Mesenchymal stem cell (in vitro differentiated cells and primary cell): ENCODE data around the gene MPL.
"Not testable (repeated sequence)": the region's sequence is repeated elsewhere in the genome, so short reads cannot be mapped to it uniquely, and the experiment has no call there.

Experiments
- DNase-seq: peaks from one replicate; pipeline ENCODE4 v3.0.0-alpha.2; 2013
- H2AFZ ChIP-seq: one replicate; pipeline ENCODE4 v1.6.1; 2013; ENCODE audit warnings: low read depth, mild to moderate bottlenecking, control low read depth, inconsistent platforms, low read length, moderate library complexity
- H2AK5ac ChIP-seq: 2 replicates; pipeline ENCODE4 v1.6.1; 2013; ENCODE audit warnings: low read length, moderate library complexity, mild to moderate bottlenecking, inconsistent platforms; ENCODE audit not compliant: severe bottlenecking
- H2BK120ac ChIP-seq: one replicate; pipeline ENCODE4 v1.6.1; 2013; ENCODE audit warnings: low read depth, mild to moderate bottlenecking, inconsistent platforms, low read length, moderate library complexity
- H2BK12ac ChIP-seq, 2 experiments: one replicate each; pipeline ENCODE4 v1.6.1; 2013; ENCODE audit warnings: inconsistent platforms in 2 of 2, low read length in 2 of 2, mild to moderate bottlenecking in 2 of 2, moderate library complexity in 2 of 2, control low read depth in 1 of 2
- H2BK15ac ChIP-seq: one replicate; pipeline ENCODE4 v1.6.1; 2013; ENCODE audit warnings: mild to moderate bottlenecking, low read depth, inconsistent platforms; ENCODE audit not compliant: poor library complexity, severe bottlenecking
- H2BK5ac ChIP-seq: 2 replicates; pipeline ENCODE4 v1.6.1; 2013; ENCODE audit warnings: low read depth, mild to moderate bottlenecking, low read length, control low read depth, inconsistent platforms; ENCODE audit not compliant: poor library complexity, severe bottlenecking
- H3K14ac ChIP-seq, 2 experiments: one replicate each; pipeline ENCODE4 v1.6.1; 2013; ENCODE audit warnings: inconsistent platforms in 2 of 2, low read length in 2 of 2, control low read depth in 1 of 2, mild to moderate bottlenecking in 1 of 2, moderate library complexity in 1 of 2
- H3K18ac ChIP-seq, 2 experiments: one replicate each; pipeline ENCODE4 v1.6.1; 2013; ENCODE audit warnings: inconsistent platforms in 2 of 2, low read length in 2 of 2, control low read depth in 1 of 2, low read depth in 1 of 2, mild to moderate bottlenecking in 1 of 2
- H3K23ac ChIP-seq, 2 experiments: one replicate each; pipeline ENCODE4 v1.6.1; 2013; ENCODE audit warnings: inconsistent platforms in 2 of 2, low read length in 2 of 2, mild to moderate bottlenecking in 2 of 2, moderate library complexity in 2 of 2, control low read depth in 1 of 2
- H3K27ac ChIP-seq: 2 replicates; pipeline ENCODE4 v1.5.1; 2013; ENCODE audit warnings: mild to moderate bottlenecking, moderate library complexity, low read length, control low read depth, inconsistent platforms; ENCODE audit not compliant: poor library complexity, severe bottlenecking
- H3K27me3 ChIP-seq, 2 experiments: 2 replicates each; pipeline versions ENCODE4 v1.6.1 to v1.7.0; 2013; ENCODE audit warnings: low read length in 2 of 2, mild to moderate bottlenecking in 2 of 2, moderate library complexity in 2 of 2, control low read depth in 1 of 2, inconsistent platforms in 1 of 2; ENCODE audit not compliant: control insufficient read depth in 1 of 2, insufficient read depth in 1 of 2
- H3K36me3 ChIP-seq, 2 experiments: 2 replicates each; pipeline versions ENCODE4 v1.6.1 to v1.7.0; 2013; ENCODE audit warnings: low read length in 2 of 2, control low read depth in 1 of 2, inconsistent platforms in 1 of 2, low read depth in 1 of 2, mild to moderate bottlenecking in 1 of 2; ENCODE audit not compliant: insufficient read depth in 2 of 2, control insufficient read depth in 1 of 2
- H3K4ac ChIP-seq, 2 experiments: one replicate each; pipeline ENCODE4 v1.6.1; 2013; ENCODE audit warnings: inconsistent platforms in 2 of 2, low read length in 2 of 2, mild to moderate bottlenecking in 2 of 2, moderate library complexity in 2 of 2, control low read depth in 1 of 2, low read depth in 1 of 2
- H3K4me1 ChIP-seq: 2 replicates; pipeline ENCODE4 v1.6.1; 2013; ENCODE audit warnings: low read depth, low read length, control low read depth; ENCODE audit not compliant: control insufficient read depth, insufficient read depth
- H3K4me2 ChIP-seq: 2 replicates; pipeline ENCODE4 v1.6.1; 2013; ENCODE audit warnings: low read length, mild to moderate bottlenecking, inconsistent platforms; ENCODE audit not compliant: poor library complexity, severe bottlenecking
- H3K4me3 ChIP-seq, 2 experiments: 2 replicates each; pipeline versions ENCODE4 v1.5.1 to v1.7.0; 2013; ENCODE audit warnings: low read length in 2 of 2, mild to moderate bottlenecking in 2 of 2, control low read depth in 1 of 2, low read depth in 1 of 2; ENCODE audit not compliant: insufficient read depth in 1 of 2
- H3K79me1 ChIP-seq: replicated peaks from 2 replicates; pipeline ENCODE4 v1.6.1; 2013; ENCODE audit warnings: mild to moderate bottlenecking, control low read depth, low read length, inconsistent platforms; ENCODE audit not compliant: poor library complexity, severe bottlenecking
- H3K9ac ChIP-seq: 2 replicates; pipeline ENCODE4 v1.7.0; 2013; ENCODE audit warnings: mild to moderate bottlenecking, low read length, moderate library complexity
- H3K9me3 ChIP-seq: 2 replicates; pipeline ENCODE4 v1.7.0; 2013; ENCODE audit warnings: mild to moderate bottlenecking, low read length; ENCODE audit not compliant: control insufficient read depth
- H4K8ac ChIP-seq: one replicate; pipeline ENCODE4 v1.6.1; 2013; ENCODE audit warnings: inconsistent platforms, mild to moderate bottlenecking, low read length, moderate library complexity
- H4K91ac ChIP-seq: one replicate; pipeline ENCODE4 v1.6.1; 2013; ENCODE audit warnings: mild to moderate bottlenecking, low read length, inconsistent platforms
- WGBS: methylation state at CpG from one replicate; pipeline ENCODE4 v1.1.7; 2013; ENCODE audit warnings: mixed read lengths; 5-methylcytosine and 5-hydroxymethylcytosine counted together

MPL gene

DNA sequence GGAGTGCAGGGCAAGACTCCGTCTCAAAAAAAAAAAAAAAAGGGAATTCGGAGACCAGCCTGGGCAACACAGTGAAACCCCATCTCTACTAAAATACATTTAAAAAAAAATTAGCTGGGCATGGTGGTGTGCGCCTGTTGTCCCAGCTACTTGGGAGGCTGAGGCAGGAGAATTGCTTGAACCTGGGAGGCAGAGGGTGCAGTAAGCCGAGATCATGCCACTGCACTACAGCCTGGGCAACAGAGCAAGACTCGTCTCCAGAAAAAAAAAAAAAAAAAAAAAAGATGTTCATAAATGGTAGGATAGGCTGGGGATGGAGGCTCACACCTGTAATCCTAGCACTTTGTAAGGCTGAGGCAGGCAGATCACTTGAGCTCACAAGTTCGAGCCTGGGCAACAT, 32.2 kb downstream of the MPL start:
- not testable (repeated sequence) for H4K8ac ChIP-seq, DNase-seq, H3K4ac ChIP-seq, H3K4me3 ChIP-seq, H3K27ac ChIP-seq, H2BK120ac ChIP-seq, H2AFZ ChIP-seq, H3K23ac ChIP-seq, H2BK15ac ChIP-seq, H2BK5ac ChIP-seq, H4K91ac ChIP-seq, H3K9ac ChIP-seq, H2BK12ac ChIP-seq, H3K14ac ChIP-seq, H3K9me3 ChIP-seq, H3K4me2 ChIP-seq, H2AK5ac ChIP-seq, H3K18ac ChIP-seq, H3K27me3 ChIP-seq
- WGBS: 97% methylated on average over 4 of the region's 6 CpGs
- Histone ChIP-seq H3K4me1 (peaks cover 24% of the 10 kb centered on the region), H3K36me3 (peaks cover 11 to 12% of the 10 kb centered on the region in 2 experiments), H3K79me1 (peaks cover 14% of the 10 kb centered on the region)

GRCh38 chr1:43370564-43370963, 32.9 kb downstream of the MPL start:
- no peak overlapping the region for H3K23ac ChIP-seq
- DNase-seq: no peak
- no peak overlapping the region for H2BK12ac ChIP-seq
- no peak overlapping the region for H2BK15ac ChIP-seq
- no peak overlapping the region for H3K4me2 ChIP-seq
- no peak overlapping the region for H3K4me3 ChIP-seq
- H4K8ac ChIP-seq: no peak overlapping the region
- H3K9ac ChIP-seq: no peak overlapping the region
- no peak overlapping the region for H3K4ac ChIP-seq
- no peaks in the 10 kb centered on the region for H3K9me3 ChIP-seq
- H3K79me1 ChIP-seq: peaks cover 13% of the 10 kb centered on the region
- peaks cover 22% of the 10 kb centered on the region for H3K4me1 ChIP-seq
- H2BK5ac ChIP-seq: no peak overlapping the region
- no peak overlapping the region for H2AFZ ChIP-seq
- H4K91ac ChIP-seq: no peak overlapping the region
- no peak overlapping the region for H3K18ac ChIP-seq
- no peaks in the 10 kb centered on the region for H3K27me3 ChIP-seq
- no peak overlapping the region for H2BK120ac ChIP-seq
- no peak overlapping the region for H3K27ac ChIP-seq
- peaks cover 3 to 4% of the 10 kb centered on the region in 2 experiments for H3K36me3 ChIP-seq
- H3K14ac ChIP-seq: no peak overlapping the region
- no peak overlapping the region for H2AK5ac ChIP-seq
- 95% methylated on average over 4 of the region's 4 CpGs for WGBS

DNA sequence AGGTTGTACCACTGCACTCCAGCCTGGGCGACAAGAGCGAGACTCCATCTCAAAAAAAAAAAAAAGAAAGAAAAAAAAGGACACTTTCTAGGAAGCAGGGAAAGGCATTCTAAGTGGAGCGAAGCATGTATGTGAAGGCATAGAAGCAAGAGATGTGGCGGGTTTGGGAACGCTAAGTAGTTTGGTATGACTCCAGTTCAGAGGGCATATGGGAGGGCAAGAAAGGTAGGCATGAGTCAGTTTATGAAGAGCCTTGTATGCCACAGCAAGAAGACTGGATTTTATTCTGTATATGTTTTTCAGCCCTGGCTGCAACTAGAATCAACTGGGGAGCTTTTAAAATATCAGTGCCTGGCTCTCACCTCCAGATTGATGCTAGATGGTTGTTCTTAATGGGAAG, 34.6 kb downstream of the MPL start:
- Histone ChIP-seq H3K27me3 (no peaks in the 10 kb centered on the region), H2AFZ (no peak overlapping the region), H3K9me3 (no peaks in the 10 kb centered on the region), H3K79me1 (peaks cover 7% of the 10 kb centered on the region), H2BK15ac (no peak overlapping the region), H3K4me1 (peaks cover 6% of the 10 kb centered on the region), H3K27ac (no peak overlapping the region), H3K9ac (no peak overlapping the region), H3K14ac (no peak overlapping the region), H2BK120ac (no peak overlapping the region), H4K8ac (no peak overlapping the region), H3K23ac (no peak overlapping the region), H3K4ac (no peak overlapping the region), H2BK5ac (no peak overlapping the region), H4K91ac (no peak overlapping the region), H3K36me3 (peaks cover 0 to 10% of the 10 kb centered on the region in 2 experiments), H3K4me2 (no peak overlapping the region), H3K4me3 (no peak overlapping the region), H3K18ac (no peak overlapping the region), H2AK5ac (no peak overlapping the region), H2BK12ac (no peak overlapping the region)
- DNase-seq: no peak
- 74% methylated on average over 3 of the region's 5 CpGs for WGBS

DNA sequence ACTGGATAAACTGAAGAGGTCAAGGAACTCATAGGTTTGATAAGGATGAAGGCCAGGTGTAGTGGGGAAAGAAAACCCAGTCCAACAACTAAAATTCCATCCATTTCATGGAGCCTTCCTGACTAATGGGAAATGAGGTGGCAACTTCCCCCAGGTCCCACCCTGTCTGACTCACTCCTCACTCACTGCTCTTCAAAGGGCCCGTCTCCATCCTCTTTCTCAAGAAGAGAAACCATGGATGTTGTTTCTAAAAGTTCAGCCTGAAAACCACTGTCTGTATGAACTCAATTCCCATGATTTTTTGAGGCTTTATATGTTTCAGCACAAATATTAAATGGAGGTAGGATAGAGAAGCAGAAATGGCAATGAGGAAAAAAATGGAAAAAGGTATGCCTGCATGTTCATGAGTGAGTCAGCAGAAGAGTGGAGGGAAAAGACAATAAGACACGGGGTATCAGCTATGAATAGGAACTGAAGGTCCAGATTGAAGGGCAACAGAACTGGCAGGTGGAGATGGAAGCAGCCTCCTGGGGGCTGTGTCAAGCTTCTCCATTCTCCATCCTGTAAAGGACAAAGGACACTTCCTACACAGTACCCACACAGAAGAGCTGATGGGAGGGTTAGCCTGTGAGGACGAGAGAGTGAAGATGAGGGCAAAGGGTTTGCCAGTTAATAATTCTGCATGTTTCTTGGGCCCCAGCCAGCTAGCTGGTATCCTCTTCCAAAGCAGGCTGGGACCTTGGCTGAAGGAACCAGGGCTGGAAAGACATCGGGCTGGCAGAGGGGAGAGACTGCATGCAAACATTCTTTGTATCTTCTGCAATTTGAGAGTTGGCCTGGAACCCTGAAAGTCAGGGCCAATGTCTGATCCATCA, 35.7 kb downstream of the MPL start:
- no peak overlapping the region for H2BK15ac ChIP-seq
- H3K79me1 ChIP-seq: peaks cover 7% of the 10 kb centered on the region
- no peak overlapping the region for H4K91ac ChIP-seq
- H3K36me3 ChIP-seq: peaks cover 3 to 19% of the 10 kb centered on the region in 2 experiments
- no peak overlapping the region for H3K14ac ChIP-seq
- no peak overlapping the region for H2AK5ac ChIP-seq
- no peaks in the 10 kb centered on the region for H3K27me3 ChIP-seq
- H3K4me2 ChIP-seq: no peak overlapping the region
- H3K23ac ChIP-seq: no peak overlapping the region
- no peak overlapping the region for H3K18ac ChIP-seq
- H4K8ac ChIP-seq: peak overlapping the region; percentile 55
- no peak overlapping the region for H2BK12ac ChIP-seq
- no peak overlapping the region for H2AFZ ChIP-seq
- H2BK5ac ChIP-seq: no peak overlapping the region
- no peak overlapping the region for H3K27ac ChIP-seq
- no peak overlapping the region for H2BK120ac ChIP-seq
- no peaks in the 10 kb centered on the region for H3K9me3 ChIP-seq
- H3K4me1 ChIP-seq: peaks cover 6% of the 10 kb centered on the region
- DNase-seq: peak; percentile 69
- H3K4me3 ChIP-seq: peak overlapping the region in 1 of 2 experiments; percentile 40
- peak overlapping the region; percentile 68 for H3K9ac ChIP-seq
- no peak overlapping the region for H3K4ac ChIP-seq
- WGBS: 49% methylated on average over 4 of the region's 4 CpGs
